ENCODE measurements around the gene LGMN. TPM values are rescaled to one million over a fixed set of nuclear protein-coding genes. Genes with fewer than 3 reads are reported as not detected.
A peak's percentile ranks its signal among the peaks of the same experiment; 100 is the strongest.
"Not testable (repeated sequence)": the region's sequence is repeated elsewhere in the genome, so short reads cannot be mapped to it uniquely, and the experiment has no call there.

Gene LGMN
- polyA plus RNA-seq, 3 donors, result 1.7 to 3.3 (median 2.9) TPM

DNA sequence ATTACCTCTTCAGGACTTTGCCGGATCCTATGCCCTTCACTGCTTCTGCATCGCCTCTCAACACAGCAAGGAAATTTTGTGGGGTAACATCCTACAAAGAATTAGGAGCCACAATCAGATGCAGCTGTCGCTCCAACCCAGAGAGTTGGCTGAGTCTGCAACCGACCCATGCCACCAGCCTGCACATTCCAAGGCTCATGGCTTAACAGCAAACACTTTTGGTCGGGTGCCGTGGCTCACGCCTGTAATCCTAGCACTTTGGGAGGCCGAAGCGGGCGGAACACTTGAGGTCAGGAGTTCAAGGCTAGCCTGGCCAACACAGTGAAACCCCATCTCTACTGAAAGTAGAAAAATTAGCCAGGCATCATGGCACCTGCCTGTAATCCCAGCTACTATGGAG, 32.3 kb downstream of the LGMN start:
- H3K27ac ChIP-seq (ENCODE audit: low read depth in 1 of 2, low read length in 2 of 2), result no peak overlapping the region
- Mint-ChIP-seq H3K36me3 (no peaks in the 10 kb centered on the region), H3K4me1 (peaks cover 4% of the 10 kb centered on the region), H3K9me3 (peaks cover 0 to 2% (median 0%) of the 10 kb centered on the region in 7 donors), H3K27me3 (ENCODE audit: low read depth in 3 of 3) (peaks cover 2 to 6% (median 3%) of the 10 kb centered on the region in 3 donors), H3K27ac (no peak overlapping the region), H3K4me3 (no peak overlapping the region)
- H3K9me3 ChIP-seq (replicated peaks in 1 of 2; ENCODE audit: control insufficient read depth in 1 of 2, insufficient read depth in 1 of 2, low read length in 2 of 2), result no peaks in the 10 kb centered on the region
- no peak overlapping the region for H3K9ac ChIP-seq (ENCODE audit: insufficient read depth, low read length, poor library complexity, severe bottlenecking)
- no peaks in the 10 kb centered on the region for H3K79me2 ChIP-seq (ENCODE audit: insufficient read depth, low read length)
- no peak overlapping the region for H3K4me3 ChIP-seq (replicated peaks in 1 of 3; ENCODE audit: low read depth in 2 of 3, low read length in 3 of 3)
- no peaks in the 10 kb centered on the region for H3K4me1 ChIP-seq (ENCODE audit: control insufficient read depth in 1 of 2, insufficient read depth in 2 of 2, low read length in 2 of 2)
- no peaks in the 10 kb centered on the region for H3K27me3 ChIP-seq (ENCODE audit: control insufficient read depth in 2 of 2, insufficient read depth in 2 of 2, low read length in 2 of 2)
- TF ChIP-seq, protein P1, sequence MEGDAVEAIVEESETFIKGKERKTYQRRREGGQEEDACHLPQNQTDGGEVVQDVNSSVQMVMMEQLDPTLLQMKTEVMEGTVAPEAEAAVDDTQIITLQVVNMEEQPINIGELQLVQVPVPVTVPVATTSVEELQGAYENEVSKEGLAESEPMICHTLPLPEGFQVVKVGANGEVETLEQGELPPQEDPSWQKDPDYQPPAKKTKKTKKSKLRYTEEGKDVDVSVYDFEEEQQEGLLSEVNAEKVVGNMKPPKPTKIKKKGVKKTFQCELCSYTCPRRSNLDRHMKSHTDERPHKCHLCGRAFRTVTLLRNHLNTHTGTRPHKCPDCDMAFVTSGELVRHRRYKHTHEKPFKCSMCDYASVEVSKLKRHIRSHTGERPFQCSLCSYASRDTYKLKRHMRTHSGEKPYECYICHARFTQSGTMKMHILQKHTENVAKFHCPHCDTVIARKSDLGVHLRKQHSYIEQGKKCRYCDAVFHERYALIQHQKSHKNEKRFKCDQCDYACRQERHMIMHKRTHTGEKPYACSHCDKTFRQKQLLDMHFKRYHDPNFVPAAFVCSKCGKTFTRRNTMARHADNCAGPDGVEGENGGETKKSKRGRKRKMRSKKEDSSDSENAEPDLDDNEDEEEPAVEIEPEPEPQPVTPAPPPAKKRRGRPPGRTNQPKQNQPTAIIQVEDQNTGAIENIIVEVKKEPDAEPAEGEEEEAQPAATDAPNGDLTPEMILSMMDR (IDR thresholded peaks at IDR 0.05), result no peak
- no peaks in the 10 kb centered on the region for H4K20me1 ChIP-seq (ENCODE audit: insufficient read depth, low read length)
- WGBS (ENCODE audit: insufficient coverage), result 96% methylated on average over 7 of the region's 10 CpGs
- no peak overlapping the region for H2AFZ ChIP-seq (ENCODE audit: insufficient read depth, low read depth, low read length, poor library complexity, severe bottlenecking)
- no peak for DNase-seq
- H3K4me2 ChIP-seq (replicated peaks; ENCODE audit: extremely low read depth, low read length, poor library complexity, severe bottlenecking), result no peak overlapping the region
- intact Hi-C loops (cut with micrococcal nuclease), result no loop called here
- H3K36me3 ChIP-seq (replicated peaks in 1 of 2; ENCODE audit: control insufficient read depth in 1 of 2, insufficient read depth in 2 of 2, low read length in 2 of 2), result no peaks in the 10 kb centered on the region

DNA sequence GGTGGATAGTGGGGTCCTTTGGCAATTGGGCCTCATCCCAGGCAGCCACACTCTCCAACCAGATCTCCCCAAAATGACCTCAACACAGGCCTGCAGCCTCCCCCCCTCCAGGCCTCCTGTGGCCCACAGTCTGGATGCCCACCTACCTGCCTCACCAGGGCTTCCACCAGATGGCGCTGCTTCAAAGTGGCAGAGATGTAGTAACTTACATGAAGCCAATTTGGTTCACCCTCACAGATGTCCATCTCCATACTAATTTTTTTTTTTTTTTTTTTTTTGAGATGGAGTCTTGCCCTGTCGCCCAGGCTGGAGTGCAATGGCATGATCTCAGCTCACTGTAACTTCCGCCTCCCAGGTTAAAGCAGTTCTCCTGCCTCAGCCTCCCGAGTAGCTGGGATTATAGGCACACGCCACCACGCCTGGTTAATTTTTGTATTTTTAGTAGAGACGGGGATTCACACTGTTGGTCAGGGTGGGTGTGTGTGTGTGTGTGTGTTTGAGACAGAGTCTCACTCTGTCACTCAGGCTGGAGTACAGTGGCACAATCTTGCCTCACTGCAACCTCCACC, 33.6 kb downstream of the LGMN start:
- not testable (repeated sequence) for H3K27me3 Mint-ChIP-seq (ENCODE audit: low read depth in 3 of 3); H3K36me3 ChIP-seq (replicated peaks in 1 of 2; ENCODE audit: control insufficient read depth in 1 of 2, insufficient read depth in 2 of 2, low read length in 2 of 2); H3K79me2 ChIP-seq (ENCODE audit: insufficient read depth, low read length); H3K27ac ChIP-seq (ENCODE audit: low read depth in 1 of 2, low read length in 2 of 2); H4K20me1 ChIP-seq (ENCODE audit: insufficient read depth, low read length); H3K4me3 ChIP-seq (replicated peaks in 1 of 3; ENCODE audit: low read depth in 2 of 3, low read length in 3 of 3); H3K4me3 Mint-ChIP-seq; H3K4me1 ChIP-seq (ENCODE audit: control insufficient read depth in 1 of 2, insufficient read depth in 2 of 2, low read length in 2 of 2); H3K9me3 Mint-ChIP-seq; H3K4me2 ChIP-seq (replicated peaks; ENCODE audit: extremely low read depth, low read length, poor library complexity, severe bottlenecking); H3K9ac ChIP-seq (ENCODE audit: insufficient read depth, low read length, poor library complexity, severe bottlenecking); H3K9me3 ChIP-seq (replicated peaks in 1 of 2; ENCODE audit: control insufficient read depth in 1 of 2, insufficient read depth in 1 of 2, low read length in 2 of 2); H3K36me3 Mint-ChIP-seq; H3K27me3 ChIP-seq (ENCODE audit: control insufficient read depth in 2 of 2, insufficient read depth in 2 of 2, low read length in 2 of 2); H3K4me1 Mint-ChIP-seq; H2AFZ ChIP-seq (ENCODE audit: insufficient read depth, low read depth, low read length, poor library complexity, severe bottlenecking)
- 83% methylated on average over 1 of the region's 7 CpGs for WGBS (ENCODE audit: insufficient coverage)
- peak overlapping the region in 3 of 7 donors; percentile 41 to 50 (median 48) for H3K27ac Mint-ChIP-seq
- DNase-seq, result peak; percentile 72 to 80 (median 76)
- intact Hi-C loops (cut with micrococcal nuclease), result loop anchor here (2.0 to 5.0 kb wide), 3 partner anchors 67 to 76 kb away; no protein-coding TSS in a partner anchor
- TF ChIP-seq, protein P1 (IDR thresholded peaks at IDR 0.05), result peak; percentile 85
